HepG2 (cell line): ENCODE measurements around the gene CNTROB. TPM values are rescaled to one million over a fixed set of nuclear protein-coding genes. Genes with fewer than 3 reads are reported as not detected.

Experiments used
- AGO2 ChIP-seq: fragments of 200-400 bp; formaldehyde crosslinking; optimal IDR thresholded peaks from 2 replicates; pipeline ENCODE3; 2017; ENCODE audit warnings: mild to moderate bottlenecking, low read depth, low read length, moderate library complexity
- CBFB ChIP-seq: sonication (generic); formaldehyde crosslinking; IDR thresholded peaks from 2 replicates; pipeline ENCODE4 v1.4.0; 2020; ENCODE audit warnings: missing genetic modification reagents
- CBX1 ChIP-seq: IDR thresholded peaks from one replicate; pipeline ENCODE4 v1.6.1; 2016; ENCODE audit warnings: antibody characterized with exemption, low read depth
- FOSL2 ChIP-seq: sonication (generic); formaldehyde crosslinking; IDR thresholded peaks from 2 replicates; pipeline ENCODE4 v1.4.0; 2020; ENCODE audit warnings: missing genetic modification reagents
- HOXA3 ChIP-seq: sonication (generic); formaldehyde crosslinking; IDR thresholded peaks from 2 replicates; pipeline ENCODE4 v1.5.0; 2020; ENCODE audit warnings: missing genetic modification reagents
- MBNL3 ChIP-seq: fragments of 250-450 bp; sonication (Bioruptor Pico); conservative IDR thresholded peaks from 2 replicates; pipeline ENCODE4 v1.8.0; 2022; ENCODE audit warnings: mild to moderate bottlenecking, inconsistent platforms
- RBFOX2 ChIP-seq: fragments of 200-400 bp; formaldehyde crosslinking; IDR thresholded peaks from 2 replicates; pipeline ENCODE4 v1.6.1; 2017; ENCODE audit warnings: low read depth, mild to moderate bottlenecking, low read length
- TRIM24 ChIP-seq: sonication (generic); formaldehyde crosslinking; IDR thresholded peaks from 2 replicates; pipeline ENCODE4 v1.8.0; 2022; ENCODE audit warnings: mild to moderate bottlenecking, missing genetic modification reagents
- ZBTB7A ChIP-seq: sonication (generic); formaldehyde crosslinking; IDR thresholded peaks from 2 replicates; pipeline ENCODE4 v1.8.0; 2022; ENCODE audit warnings: mild to moderate bottlenecking, missing genetic modification reagents
- ZNF251 ChIP-seq: sonication (generic); formaldehyde crosslinking; IDR thresholded peaks from 2 replicates; pipeline ENCODE4 v1.9.0; 2021; ENCODE audit warnings: mild to moderate bottlenecking, missing genetic modification reagents
- ZNF547 ChIP-seq: sonication (generic); formaldehyde crosslinking; IDR thresholded peaks from 2 replicates; pipeline ENCODE4 v1.5.1; 2020; ENCODE audit warnings: mild to moderate bottlenecking, missing genetic modification reagents
- ZNF816 ChIP-seq: sonication (generic); formaldehyde crosslinking; IDR thresholded peaks from 2 replicates; pipeline ENCODE4 v1.8.0; 2022; ENCODE audit warnings: missing genetic modification reagents, mild to moderate bottlenecking, borderline replicate concordance
- ZNF841 ChIP-seq: sonication (generic); formaldehyde crosslinking; IDR thresholded peaks from 2 replicates; pipeline ENCODE4 v1.8.1; 2023; ENCODE audit warnings: missing genetic modification reagents, borderline replicate concordance
- polyA plus RNA-seq, 8 experiments: library from polyadenylated mRNA; depleted of rRNA in 3 of 8; stranded (reverse) in 7 of 8; unstranded in 1 of 8; fragments of >200 nt; fragmentation: Illumina TruSeq in 4 of 8; extraction: Trizol in 4 of 8; gene quantifications; 2 replicates each; pipeline versions ENCODE4 v1.2.1 to v1.2.3, GENCODE V29; 2011 to 2016; ENCODE audit warnings: low read depth in 4 of 8, missing spikeins in 1 of 8, mixed read lengths in 1 of 8; ENCODE audit not compliant: insufficient read depth in 1 of 8
- total RNA-seq, 5 experiments: library from RNA; depleted of rRNA; stranded (reverse); fragments of >200 nt; fragmentation: Illumina TruSeq; extraction: Trizol; gene quantifications; 2 replicates each; pipeline ENCODE4 v1.2.3, GENCODE V29; 2016; ENCODE audit warnings: low read depth in 1 of 5
- TF ChIP-seq, protein P1 (sequence below): sonication (generic); formaldehyde crosslinking; IDR thresholded peaks from 2 replicates; pipeline ENCODE4 v1.5.0; 2020; ENCODE audit warnings: mild to moderate bottlenecking, missing genetic modification reagents
- TF ChIP-seq, protein P2 (sequence below): sonication (generic); formaldehyde crosslinking; IDR thresholded peaks from 2 replicates; pipeline ENCODE4 v1.5.0; 2020; ENCODE audit warnings: missing genetic modification reagents
- TF ChIP-seq, protein P3 (sequence below): sonication (generic); formaldehyde crosslinking; IDR thresholded peaks from 2 replicates; pipeline ENCODE4 v1.5.0; 2020; ENCODE audit warnings: mild to moderate bottlenecking, missing genetic modification reagents, borderline replicate concordance
- TF ChIP-seq, protein P4 (sequence below): sonication (generic); formaldehyde crosslinking; IDR thresholded peaks from 2 replicates; pipeline ENCODE4 v1.9.0; 2022; ENCODE audit warnings: missing genetic modification reagents, mild to moderate bottlenecking, borderline replicate concordance

The CNTROB gene
- total and polyA plus RNA-seq, 2 of the 13 experiments (the other 11 are each of a cell fraction or from before 2014, with no cell fraction given): 21.2 to 24.1 TPM

DNA sequence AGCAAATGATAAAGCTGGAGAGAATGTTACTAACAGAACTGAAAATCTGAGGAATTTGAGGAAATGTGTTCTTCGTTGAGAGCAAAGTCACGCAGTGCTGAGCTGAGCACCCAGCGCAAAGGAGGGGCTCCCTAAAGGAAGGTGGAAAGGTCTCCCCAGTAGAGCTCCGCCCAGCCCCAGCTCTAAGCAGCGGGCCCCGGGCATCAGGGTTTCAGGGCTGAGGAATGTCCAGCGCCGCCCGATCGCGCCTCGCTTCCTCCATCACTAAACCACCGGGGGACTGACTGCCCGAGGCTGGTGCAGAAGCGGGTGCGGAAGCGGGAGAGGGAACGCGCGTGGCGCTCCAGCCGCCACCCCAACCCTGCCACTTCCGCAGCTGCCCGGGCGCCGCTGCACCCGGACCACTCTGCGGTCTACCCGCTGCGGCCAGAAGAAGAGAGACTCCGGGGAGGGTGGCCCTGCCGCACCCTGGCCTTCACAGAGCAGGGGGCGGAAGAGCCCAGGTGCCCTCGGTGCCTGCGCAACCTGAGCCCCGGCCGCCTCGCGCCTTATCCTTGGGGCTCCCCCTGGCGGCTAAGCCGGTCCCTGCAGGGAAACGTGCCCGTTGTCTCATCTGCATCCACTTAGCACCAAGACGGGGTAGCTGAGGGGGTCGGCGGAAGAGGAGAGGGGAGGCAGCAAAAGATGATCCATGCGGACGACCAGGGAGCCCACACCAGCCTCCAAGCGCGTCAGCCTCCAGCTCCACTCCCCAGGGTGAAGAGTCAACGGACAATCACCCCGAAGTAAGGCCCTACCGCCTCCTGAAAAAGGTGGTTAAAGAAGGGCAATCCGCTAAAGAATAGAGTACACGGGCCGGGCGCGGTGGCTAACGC is 58.0 kb downstream of the CNTROB start (continued):
- TF ChIP-seq, protein P1, sequence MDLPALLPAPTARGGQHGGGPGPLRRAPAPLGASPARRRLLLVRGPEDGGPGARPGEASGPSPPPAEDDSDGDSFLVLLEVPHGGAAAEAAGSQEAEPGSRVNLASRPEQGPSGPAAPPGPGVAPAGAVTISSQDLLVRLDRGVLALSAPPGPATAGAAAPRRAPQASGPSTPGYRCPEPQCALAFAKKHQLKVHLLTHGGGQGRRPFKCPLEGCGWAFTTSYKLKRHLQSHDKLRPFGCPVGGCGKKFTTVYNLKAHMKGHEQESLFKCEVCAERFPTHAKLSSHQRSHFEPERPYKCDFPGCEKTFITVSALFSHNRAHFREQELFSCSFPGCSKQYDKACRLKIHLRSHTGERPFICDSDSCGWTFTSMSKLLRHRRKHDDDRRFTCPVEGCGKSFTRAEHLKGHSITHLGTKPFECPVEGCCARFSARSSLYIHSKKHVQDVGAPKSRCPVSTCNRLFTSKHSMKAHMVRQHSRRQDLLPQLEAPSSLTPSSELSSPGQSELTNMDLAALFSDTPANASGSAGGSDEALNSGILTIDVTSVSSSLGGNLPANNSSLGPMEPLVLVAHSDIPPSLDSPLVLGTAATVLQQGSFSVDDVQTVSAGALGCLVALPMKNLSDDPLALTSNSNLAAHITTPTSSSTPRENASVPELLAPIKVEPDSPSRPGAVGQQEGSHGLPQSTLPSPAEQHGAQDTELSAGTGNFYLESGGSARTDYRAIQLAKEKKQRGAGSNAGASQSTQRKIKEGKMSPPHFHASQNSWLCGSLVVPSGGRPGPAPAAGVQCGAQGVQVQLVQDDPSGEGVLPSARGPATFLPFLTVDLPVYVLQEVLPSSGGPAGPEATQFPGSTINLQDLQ (CRISPR knock-in tag): no peak
- TF ChIP-seq FOSL2 (CRISPR knock-in tag): peak; percentile 32
- peak; percentile 40; the same call in 1 of the 2 replicates for TF ChIP-seq ZNF547 (CRISPR knock-in tag)
- TF ChIP-seq RBFOX2: peak; percentile 61
- TF ChIP-seq, protein P2, sequence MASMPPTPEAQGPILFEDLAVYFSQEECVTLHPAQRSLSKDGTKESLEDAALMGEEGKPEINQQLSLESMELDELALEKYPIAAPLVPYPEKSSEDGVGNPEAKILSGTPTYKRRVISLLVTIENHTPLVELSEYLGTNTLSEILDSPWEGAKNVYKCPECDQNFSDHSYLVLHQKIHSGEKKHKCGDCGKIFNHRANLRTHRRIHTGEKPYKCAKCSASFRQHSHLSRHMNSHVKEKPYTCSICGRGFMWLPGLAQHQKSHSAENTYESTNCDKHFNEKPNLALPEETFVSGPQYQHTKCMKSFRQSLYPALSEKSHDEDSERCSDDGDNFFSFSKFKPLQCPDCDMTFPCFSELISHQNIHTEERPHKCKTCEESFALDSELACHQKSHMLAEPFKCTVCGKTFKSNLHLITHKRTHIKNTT (CRISPR knock-in tag): no peak
- no peak for TF ChIP-seq MBNL3 (CRISPR knock-in tag)
- no peak; the same call in 1 of the 2 replicates for TF ChIP-seq HOXA3
- TF ChIP-seq CBX1: no peak
- TF ChIP-seq, protein P3, sequence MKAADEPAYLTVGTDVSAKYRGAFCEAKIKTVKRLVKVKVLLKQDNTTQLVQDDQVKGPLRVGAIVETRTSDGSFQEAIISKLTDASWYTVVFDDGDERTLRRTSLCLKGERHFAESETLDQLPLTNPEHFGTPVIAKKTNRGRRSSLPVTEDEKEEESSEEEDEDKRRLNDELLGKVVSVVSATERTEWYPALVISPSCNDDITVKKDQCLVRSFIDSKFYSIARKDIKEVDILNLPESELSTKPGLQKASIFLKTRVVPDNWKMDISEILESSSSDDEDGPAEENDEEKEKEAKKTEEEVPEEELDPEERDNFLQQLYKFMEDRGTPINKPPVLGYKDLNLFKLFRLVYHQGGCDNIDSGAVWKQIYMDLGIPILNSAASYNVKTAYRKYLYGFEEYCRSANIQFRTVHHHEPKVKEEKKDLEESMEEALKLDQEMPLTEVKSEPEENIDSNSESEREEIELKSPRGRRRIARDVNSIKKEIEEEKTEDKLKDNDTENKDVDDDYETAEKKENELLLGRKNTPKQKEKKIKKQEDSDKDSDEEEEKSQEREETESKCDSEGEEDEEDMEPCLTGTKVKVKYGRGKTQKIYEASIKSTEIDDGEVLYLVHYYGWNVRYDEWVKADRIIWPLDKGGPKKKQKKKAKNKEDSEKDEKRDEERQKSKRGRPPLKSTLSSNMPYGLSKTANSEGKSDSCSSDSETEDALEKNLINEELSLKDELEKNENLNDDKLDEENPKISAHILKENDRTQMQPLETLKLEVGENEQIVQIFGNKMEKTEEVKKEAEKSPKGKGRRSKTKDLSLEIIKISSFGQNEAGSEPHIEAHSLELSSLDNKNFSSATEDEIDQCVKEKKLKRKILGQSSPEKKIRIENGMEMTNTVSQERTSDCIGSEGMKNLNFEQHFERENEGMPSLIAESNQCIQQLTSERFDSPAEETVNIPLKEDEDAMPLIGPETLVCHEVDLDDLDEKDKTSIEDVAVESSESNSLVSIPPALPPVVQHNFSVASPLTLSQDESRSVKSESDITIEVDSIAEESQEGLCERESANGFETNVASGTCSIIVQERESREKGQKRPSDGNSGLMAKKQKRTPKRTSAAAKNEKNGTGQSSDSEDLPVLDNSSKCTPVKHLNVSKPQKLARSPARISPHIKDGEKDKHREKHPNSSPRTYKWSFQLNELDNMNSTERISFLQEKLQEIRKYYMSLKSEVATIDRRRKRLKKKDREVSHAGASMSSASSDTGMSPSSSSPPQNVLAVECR (CRISPR knock-in tag): peak; percentile 27; the same call in 1 of the 2 replicates
- no peak for TF ChIP-seq TRIM24 (CRISPR knock-in tag)
- no peak for TF ChIP-seq AGO2
- TF ChIP-seq, protein P4, sequence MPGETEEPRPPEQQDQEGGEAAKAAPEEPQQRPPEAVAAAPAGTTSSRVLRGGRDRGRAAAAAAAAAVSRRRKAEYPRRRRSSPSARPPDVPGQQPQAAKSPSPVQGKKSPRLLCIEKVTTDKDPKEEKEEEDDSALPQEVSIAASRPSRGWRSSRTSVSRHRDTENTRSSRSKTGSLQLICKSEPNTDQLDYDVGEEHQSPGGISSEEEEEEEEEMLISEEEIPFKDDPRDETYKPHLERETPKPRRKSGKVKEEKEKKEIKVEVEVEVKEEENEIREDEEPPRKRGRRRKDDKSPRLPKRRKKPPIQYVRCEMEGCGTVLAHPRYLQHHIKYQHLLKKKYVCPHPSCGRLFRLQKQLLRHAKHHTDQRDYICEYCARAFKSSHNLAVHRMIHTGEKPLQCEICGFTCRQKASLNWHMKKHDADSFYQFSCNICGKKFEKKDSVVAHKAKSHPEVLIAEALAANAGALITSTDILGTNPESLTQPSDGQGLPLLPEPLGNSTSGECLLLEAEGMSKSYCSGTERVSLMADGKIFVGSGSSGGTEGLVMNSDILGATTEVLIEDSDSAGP: peak; percentile 60; the same call in 1 of the 2 replicates
- TF ChIP-seq CBFB (CRISPR knock-in tag): 0 out of 2 replicates have a peak, but pooled peaks have one; percentile 39
- TF ChIP-seq ZNF251: no peak
- TF ChIP-seq ZNF816: no peak
- no peak for TF ChIP-seq ZNF841
- no peak; the same call in 1 of the 2 replicates for TF ChIP-seq ZBTB7A
